Activated CD4-positive, alpha-beta T cell treated with anti-CD3 and anti-CD28 coated beads, Interleukin-2, Interleukin-6, amounts not matched to agents 100 ng/mL and 50 ng/mL, durations not matched to agents 16 hours and 8 hours (primary cell): ENCODE data around the gene HOXA3.

Source experiments
- DNase-seq: peaks from one replicate; pipeline ENCODE4 v3.0.0-alpha.2; 2020

Gene HOXA3

GRCh38 chr7:27189295-27189996 lies 37.1 kb upstream of the HOXA3 start:
- no peak for DNase-seq

GRCh38 chr7:27188386-27189294 lies 36.3 kb upstream of the HOXA3 start:
- no peak for DNase-seq

GRCh38 chr7:27187475-27188385 lies 35.3 kb upstream of the HOXA3 start:
- DNase-seq, result no peak

GRCh38 chr7:27186668-27187474 lies 34.5 kb upstream of the HOXA3 start:
- no peak for DNase-seq

GRCh38 chr7:27185854-27186667 lies 33.7 kb upstream of the HOXA3 start:
- DNase-seq, result no peak

GRCh38 chr7:27185013-27185853 lies 32.9 kb upstream of the HOXA3 start, which contains the start of gene HOXA11:
HOXA11 (minus strand) TSS chr7:27185232; CDS start chr7:27185144, 88 bp downstream.
- no peak for DNase-seq

- DNase-seq, result no peak
Measured at GRCh38 chr7:27184337-27185012, 32.1 kb upstream of the HOXA3 start.

GRCh38 chr7:27183682-27184336 lies 31.4 kb upstream of the HOXA3 start:
- no peak for DNase-seq

- no peak for DNase-seq
Measured at GRCh38 chr7:27182861-27183681, 30.7 kb upstream of the HOXA3 start.

GRCh38 chr7:27182285-27182841 lies 30.0 kb upstream of the HOXA3 start:
- DNase-seq, result no peak

- DNase-seq, result no peak
Measured at GRCh38 chr7:27181795-27182275, 29.5 kb upstream of the HOXA3 start.

- DNase-seq, result no peak
Measured at GRCh38 chr7:27180431-27181420, 28.3 kb upstream of the HOXA3 start.

- DNase-seq, result peak; percentile 74
Measured at GRCh38 chr7:27179503-27180430, 27.4 kb upstream of the HOXA3 start.

GRCh38 chr7:27179030-27179429 lies 26.6 kb upstream of the HOXA3 start:
- no peak for DNase-seq

- DNase-seq, result no peak
Measured at GRCh38 chr7:27178366-27178765, 26.0 kb upstream of the HOXA3 start.
